Fibroblast of skin of left biceps (primary cell): ENCODE data around the gene ZDHHC19.
"Not testable (repeated sequence)": the region's sequence is repeated elsewhere in the genome, so short reads cannot be mapped to it uniquely, and the experiment has no call there.

Experiments
- DNase-seq, 2 experiments: peaks; one replicate each; pipeline ENCODE4 v3.0.0-alpha.2; 2013; ENCODE audit warnings: low read depth in 2 of 2

The ZDHHC19 gene

DNA sequence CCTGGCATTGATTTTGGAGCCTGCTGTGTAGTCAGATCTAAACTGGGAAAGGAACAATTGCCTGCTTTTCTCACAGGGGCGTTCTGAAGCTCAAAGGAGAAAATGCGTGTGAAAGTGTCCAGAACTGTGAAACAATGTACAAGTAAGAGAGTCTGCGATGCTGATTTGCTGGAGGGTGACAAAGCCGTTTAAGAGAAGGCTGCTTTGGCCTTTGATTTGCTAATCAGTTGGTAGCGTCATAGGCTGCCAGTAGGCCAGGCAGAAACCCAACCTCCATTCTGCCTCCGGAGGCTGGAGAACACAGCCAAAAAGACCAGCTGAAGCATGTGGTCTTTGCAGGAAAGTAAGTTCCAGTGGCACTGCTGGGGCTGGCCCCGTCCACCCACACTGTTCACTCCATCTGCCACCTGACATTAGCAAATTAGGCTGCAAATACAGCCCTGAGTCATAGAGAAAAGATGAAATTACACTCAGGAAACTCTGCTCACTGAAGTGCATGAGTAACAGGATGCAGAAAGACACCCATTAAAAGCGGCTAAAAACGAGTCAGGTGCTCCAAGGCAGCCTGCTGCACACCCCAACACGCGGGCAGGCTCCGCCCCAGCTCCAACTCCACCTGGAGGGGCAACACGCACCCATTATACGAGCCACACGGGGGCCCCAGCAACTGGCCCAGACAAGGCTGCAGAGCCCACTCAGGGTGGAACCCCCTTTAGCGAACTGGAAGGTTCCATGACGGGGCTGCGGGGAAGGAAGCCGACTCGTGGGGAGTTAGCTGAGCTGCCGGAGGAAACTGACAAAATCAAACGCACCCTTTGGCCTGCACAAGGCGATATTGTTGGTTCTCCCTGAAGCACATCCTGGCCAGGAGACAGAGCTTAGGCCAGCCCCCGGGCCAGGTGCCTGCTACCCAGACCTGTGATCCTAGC, 31.6 kb downstream of the ZDHHC19 start:
- no peak for DNase-seq

DNA sequence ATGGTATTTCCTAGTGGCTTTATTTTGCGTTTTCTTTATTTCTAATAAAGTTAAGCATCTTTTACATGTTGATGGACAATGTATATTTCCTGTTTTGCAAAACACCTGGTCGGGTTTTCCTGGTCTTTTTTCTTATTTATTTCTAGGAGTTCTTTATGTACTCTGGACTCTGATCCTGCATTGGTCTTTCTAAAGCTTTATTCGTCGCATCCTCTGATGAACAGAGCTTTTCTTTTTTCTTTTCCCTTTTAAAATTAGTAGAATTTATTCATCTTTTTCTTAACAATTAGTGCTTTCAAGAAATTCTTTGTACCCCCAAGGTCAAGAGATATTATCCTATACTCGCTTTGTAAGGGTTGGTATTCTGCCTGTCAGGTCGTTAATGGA, 32.2 kb downstream of the ZDHHC19 start:
- DNase-seq = no peak

DNA sequence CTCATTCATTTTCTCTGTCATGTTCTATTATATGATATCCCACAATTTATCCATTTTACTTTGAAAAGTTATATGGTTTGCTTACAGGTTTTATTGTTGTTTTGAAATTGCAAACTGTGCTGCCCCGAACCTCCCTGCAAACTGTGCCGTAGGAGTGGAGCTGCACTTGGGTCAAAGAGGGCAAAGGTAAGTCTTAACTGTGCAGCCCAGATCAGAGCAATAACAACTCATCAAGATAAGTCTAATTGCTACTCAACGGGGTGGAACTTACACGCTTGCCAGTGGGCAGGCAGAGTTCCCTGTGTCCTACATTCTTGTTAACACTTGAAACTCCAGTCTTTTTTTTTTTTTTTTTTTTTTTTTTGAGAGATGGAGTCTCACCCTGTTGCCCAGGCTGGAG, 33.2 kb downstream of the ZDHHC19 start:
- DNase-seq = no peak

DNA sequence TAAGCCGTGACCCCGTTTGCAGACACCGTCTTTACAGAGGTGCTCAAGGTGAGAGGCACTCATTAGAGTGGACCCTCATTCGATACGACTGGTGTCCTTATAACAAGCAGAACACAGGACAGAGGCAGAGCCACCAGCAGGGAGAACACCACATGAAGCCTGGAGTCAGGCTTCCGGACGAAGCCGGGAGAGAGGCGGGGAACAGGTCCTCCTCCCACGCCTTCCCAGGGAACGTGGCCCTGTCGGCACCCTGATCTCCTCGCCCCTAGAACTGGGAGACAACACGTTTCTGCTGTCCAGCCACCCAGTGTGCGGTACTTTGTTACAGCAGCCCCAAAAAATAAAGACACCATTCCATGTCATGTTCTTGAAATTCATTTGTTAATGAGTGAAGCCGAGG, 33.6 kb downstream of the ZDHHC19 start:
- no peak for DNase-seq

DNA sequence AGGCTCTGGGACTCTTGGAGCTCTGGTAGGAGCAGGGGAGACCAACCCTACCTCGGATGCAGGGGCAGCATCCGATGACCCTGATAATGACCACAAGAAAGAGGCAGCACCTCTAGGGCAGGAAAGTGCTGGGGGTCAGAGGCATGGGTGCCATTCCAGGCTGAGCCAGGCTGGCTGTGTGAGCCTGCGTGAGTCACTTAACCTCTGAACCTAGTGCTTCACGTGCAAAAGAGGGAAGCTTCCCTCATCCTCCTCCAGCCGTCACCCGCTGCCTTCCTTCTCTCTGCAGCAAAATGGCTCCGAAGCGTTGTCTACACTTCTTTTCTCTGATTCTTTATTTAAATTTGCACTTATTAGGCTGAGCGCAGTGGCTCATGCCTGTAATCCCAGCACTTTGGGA, 35.5 kb downstream of the ZDHHC19 start:
- DNase-seq = no peak

DNA sequence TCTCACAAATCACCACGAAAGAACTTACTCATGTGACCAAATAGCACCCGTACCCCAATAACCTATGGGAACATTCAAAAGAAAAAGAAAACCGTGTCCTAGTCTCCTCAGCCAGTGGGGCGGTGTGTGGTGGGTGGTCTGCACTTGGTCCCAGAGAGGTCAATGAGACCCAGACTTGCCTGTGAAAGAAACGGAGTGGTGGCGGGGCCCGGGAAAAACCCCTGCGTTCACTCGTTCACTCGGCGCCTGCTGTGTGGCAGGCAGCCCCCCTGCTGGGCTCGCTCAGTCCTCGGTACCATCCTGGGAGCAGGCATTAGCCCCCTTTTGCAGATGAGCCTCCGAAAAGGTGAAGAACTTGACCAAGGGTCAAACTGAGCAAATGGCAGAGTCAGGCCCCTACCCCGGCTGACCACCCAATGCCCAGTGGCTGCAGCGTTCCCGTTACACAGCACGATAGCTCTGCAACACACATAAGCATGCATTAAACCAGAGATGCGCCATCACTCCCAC, 36.0 kb downstream of the ZDHHC19 start:
- DNase-seq = no peak

DNA sequence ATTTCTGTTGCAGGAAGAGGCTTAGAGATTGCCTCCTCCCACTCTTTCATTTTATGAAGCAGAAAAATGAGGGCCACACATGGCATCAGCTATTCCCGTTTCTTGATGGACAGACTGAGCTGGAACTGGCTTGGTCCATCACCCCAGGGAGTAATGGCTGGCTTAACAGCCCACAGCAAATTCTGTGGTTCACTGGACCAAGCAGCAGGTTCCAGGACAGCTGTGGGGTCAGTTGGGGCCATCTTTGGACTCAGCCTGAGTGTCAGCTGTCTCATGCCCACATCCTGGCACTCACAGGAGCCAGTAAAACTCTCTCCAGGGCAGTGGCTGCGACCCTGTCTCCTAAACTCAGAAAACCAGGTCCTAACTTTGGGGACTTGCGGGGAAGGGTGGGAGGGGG, 36.5 kb downstream of the ZDHHC19 start:
- no peak for DNase-seq

DNA sequence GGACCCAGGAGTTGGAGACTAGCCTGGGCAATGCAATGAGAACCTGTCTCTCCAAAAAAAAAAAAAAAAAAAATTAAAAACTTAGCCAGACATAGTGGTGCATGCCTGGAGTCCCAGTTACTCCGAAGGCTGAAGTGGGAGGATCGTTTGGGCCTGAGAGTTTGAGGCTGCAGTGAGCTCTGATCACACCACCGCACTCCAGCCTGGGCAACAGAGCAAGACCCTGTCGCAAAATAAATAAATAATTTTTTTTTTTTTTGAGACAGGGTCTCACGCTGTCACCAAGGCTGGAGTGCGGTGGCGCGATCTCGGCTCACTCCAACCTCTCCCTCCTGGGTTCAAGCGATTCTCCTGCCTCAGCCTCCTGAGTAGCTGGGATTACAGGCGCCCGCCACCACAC, 40.9 kb downstream of the ZDHHC19 start:
- DNase-seq = not testable (repeated sequence)

DNA sequence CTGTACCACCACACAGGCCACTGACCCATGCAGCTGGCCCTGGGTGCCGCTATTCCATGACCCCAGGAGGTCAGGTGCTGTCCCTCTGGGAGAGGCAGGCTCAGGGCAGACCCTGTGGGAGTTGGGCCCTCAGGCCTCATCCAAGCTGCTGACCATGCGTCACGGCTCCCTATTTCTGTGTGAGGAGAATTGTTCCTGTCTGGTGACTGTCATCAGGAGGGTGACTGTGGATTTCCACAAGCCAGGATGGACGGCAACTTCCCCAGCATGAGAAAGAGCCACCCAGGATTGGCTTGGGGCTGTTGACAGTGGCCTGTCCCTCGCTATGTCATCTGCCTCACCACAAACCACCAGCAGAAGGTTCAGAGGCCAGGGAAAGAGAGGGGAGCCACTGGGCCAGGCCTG, 41.4 kb downstream of the ZDHHC19 start:
- DNase-seq = no peak

DNA sequence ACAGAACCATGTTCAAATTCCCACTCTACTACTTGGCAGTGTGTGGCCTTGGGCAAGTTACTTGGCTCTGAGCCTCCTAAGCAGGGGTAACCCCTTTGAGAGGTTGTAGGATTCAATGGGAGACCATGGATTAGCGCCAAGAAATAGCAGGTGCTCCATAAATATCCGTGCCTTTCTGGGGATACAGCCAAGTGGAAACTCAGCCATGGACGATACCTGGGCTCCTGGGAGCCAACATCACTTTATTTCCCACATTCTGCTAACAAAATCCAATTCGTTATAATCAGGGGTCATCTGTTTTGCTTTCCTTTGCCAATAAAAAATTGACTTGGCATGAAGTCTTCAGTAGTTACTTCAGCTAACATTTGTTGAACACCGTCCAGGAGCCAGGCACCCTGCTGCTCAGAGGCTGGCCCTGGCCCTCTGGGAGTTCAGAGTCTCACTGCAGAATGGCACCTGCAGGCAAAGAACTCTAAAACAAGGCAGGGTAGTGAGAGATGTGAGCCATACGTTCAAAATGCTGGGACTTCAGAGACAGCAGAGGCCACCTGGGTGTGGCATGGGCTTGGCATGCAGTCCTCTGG, 42.3 kb downstream of the ZDHHC19 start:
- no peak for DNase-seq

DNA sequence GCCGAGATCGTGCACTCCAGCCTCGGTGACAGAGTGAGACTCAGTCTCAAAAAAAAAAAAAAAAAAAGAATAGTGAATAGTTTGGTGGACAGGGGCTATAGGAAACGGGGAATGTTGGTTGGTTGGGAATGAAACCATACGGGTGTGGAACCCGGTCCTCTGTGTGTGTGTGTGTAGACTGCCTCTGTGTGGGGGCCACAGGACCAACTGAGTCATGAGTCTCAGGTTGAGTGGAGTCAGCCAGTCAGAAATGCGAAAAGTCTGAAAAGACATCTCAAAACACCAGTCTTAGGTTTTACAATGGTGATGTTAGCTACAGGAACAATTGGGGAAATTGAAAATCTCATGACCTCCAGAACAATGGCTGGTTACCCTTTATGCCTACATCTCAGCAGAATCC, 44.5 kb downstream of the ZDHHC19 start:
- no peak for DNase-seq

DNA sequence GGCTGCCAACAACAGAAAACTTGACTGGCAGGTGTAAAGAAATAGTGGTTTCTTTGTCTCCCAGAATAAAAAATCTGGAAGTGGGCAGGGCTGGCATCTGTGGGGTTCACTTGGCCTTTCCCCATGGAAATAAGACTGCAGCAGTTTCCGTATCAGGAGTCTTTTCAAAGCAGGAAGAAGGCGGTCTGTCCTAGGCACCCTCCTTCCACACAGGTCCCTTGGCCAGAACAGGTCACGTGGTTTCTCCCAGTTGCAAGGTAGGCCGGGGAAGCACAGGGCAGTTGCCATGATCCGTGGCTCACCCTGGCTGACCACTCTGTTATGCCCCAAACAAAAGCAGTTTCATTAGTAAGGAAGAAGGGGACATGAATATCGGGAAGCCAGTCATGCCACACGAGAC, 45.4 kb downstream of the ZDHHC19 start:
- no peak for DNase-seq

DNA sequence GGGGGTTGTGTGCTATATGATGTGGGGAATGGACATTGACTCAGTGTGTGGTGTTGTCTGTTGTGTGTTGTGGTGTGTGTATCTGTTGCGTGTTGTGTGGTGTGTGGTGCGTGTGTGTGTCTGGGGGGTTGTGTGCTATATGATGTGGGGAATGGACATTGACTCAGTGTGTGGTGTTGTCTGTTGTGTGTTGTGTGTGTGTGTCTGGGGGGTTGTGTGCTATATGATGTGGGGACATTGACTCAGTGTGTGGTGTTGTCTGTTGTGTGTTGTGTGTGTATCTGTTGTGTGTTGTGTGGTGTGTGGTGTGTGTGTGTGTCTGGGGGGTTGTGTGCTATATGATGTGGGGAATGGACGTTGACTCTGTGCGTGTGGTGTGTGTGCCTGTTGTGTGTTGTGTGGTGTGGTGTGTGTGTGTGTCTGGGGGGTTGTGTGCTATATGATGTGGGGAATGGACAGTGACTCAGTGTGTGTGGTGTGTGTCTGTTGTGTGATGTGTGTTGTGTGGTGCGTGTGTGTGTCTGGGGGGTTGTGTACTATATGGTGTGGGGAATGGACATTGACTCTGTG, 46.1 kb downstream of the ZDHHC19 start:
- DNase-seq = not testable (repeated sequence)

DNA sequence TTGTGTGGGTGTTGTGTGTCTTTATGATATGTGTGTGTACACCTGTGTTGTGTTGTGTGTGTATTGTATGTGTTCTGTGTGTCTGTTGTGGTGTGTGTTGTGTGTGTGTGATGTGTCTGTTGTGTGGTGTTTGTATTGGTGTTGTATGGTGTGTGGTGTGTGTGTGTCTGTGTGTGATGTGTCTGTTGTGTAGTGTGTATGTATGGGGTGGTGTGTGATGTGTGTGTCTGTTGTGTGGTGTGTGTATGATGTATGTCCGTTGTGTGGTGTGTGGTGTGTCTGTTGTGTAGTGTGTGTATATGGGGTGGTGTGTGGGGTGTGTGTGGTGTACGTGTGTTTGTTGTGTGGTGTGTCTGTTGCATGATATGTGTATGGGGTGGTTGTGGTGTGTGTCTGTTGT, 46.6 kb downstream of the ZDHHC19 start:
- DNase-seq = no peak

DNA sequence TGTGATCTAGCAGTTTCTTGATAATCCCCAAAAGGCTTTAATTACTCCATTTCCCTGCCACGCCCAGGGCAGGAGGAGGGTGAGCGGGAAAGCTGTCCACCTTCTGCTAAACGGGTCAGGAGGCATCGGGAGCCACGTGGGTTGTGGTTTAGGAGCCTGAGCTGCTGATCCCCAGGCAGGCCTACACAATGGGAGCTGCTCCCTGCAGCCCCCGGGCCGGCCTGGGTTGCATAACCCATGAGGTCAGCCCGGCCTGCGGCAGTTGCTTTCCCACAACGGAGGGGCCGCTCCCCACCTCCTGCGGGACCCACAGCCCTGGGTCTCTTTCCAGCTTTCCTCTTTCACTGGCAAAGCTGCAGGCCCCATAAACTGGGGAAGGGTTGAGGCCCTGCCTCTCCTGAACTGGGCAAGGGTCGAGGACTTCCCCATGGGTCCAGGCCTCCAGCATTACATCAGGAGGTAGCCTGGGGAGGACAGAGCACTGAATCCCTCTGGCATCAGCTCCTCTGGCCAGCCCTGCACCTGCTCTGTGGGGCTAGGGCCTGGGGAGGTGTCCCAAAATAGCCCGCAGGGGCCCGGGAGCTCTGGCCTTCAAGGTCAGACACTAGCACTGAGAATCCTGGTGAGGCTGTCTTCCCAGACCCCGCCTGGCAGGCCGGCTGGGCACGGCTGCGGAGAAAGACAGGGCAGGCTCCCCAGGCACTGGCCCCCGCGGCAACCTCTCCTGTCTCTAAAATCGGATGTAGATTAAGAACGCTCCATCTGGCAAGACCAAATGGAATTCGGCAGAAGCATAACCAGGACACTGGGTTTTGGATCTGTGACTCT, 47.3 kb downstream of the ZDHHC19 start:
- no peak for DNase-seq

DNA sequence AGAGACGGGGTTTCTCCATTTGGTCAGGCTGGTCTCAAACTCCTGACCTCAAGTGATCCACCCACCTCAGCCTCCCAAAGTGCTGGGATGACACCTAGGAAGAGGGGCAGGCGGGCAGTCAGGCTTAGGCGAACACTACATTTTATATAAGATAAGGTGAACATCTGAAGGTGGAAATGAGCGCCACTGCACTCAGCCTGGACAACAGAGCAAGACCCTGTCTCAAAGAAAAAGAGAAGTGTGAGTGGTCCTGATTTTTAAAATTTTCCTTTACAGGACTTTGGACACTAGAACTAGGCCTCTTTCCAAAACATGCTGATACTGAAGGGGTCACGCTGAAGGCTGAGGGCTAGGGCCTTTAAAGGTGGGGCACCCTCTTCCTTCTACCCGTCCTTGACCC, 48.0 kb downstream of the ZDHHC19 start:
- no peak for DNase-seq

DNA sequence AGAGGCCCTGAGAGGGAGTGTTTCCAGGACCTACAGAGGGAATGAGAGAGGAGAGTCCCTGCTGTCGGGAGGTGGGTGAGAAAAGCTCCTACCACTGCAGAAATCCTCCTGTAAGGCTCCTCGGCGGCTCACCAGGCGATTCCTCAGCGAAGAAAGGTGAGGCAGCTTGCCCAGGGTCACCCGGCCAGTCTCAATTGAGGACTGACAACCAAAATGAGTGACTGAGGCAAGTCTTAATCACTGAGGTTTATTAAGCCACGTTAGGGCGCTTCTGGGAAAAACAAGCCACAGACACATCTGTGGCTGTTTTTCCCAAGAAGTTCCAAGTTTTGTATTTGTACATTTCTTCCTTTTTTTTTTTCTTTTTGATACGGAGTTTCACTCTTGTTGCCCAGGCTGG, 48.5 kb downstream of the ZDHHC19 start:
- no peak for DNase-seq

DNA sequence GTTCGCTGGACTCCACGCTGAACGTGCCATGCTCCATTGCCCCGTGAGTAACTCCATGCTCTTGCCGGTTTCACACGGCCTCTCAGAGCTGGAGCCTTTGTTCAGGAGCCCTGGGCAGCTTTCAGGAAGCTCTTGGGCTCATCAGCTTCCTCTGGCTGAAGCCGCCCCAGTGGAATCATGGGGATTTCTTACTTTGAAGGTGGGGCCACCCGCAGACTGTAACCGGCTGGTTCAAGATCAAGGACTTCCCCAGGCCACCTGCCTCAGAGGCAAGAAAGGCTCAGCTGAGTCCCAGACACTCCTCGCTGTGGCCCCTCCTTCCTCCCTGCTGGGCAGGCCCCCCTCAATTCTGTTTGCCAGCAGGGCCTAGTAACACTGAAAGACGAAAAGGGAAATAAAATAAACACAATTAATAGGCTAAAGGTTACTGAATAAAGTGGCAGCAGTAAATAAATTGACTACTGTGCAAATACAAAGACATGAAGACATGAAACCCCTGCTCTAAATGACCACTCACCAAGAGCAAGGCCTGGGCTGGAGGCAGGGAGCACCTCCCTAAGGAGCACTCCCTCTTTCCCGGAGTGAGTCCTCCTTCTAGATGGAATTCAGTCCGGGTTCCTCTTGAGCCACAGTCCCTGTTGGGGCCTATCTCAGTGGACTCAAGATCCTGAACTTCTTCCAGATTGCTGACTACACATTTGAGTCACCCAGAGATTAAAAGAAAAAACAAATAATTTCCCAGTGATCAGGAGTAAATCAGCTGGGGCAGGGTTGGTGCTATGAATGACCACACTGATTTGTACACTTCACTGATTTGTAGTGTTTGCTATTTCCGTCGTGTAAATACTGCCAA, 51.0 kb downstream of the ZDHHC19 start:
- DNase-seq = no peak

DNA sequence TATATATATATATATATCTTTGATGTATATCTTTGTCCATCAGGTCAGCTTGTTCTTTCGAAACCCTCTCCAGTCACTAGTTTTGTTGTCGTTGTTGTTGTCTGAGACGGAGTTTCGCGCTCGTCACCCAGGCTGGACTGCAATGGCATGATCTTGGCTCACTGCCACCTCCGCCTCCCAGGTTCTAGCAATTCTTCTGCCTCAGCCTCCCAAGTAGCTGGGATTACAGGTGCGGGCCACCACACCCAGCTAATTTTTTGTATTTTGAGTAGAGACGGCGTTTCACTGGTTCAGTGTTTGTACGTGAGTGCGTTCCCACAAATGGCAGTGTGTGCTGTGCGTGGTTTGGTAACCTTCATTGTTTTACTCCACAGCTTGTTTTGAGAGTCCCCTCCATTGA, 51.7 kb downstream of the ZDHHC19 start:
- no peak for DNase-seq

DNA sequence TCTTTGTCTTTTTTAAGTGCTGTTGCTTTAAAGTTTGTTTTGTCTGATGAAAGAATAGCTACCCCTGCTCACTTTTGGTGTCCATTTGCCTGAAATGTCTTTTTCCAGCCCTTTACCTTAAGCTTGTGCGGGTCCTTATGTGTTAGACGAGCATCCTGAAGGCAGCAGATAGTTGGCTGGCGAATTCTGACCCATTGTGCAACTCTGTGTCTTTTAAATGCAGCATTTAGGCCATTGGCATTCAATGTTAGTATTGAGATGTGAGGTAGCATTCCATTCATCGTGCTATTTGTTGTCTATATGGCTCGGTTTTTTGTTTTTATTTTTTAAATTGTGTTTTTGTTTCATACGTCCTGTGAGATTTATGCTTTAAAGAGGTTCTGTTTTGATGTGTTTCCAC, 55.0 kb downstream of the ZDHHC19 start:
- DNase-seq = no peak

DNA sequence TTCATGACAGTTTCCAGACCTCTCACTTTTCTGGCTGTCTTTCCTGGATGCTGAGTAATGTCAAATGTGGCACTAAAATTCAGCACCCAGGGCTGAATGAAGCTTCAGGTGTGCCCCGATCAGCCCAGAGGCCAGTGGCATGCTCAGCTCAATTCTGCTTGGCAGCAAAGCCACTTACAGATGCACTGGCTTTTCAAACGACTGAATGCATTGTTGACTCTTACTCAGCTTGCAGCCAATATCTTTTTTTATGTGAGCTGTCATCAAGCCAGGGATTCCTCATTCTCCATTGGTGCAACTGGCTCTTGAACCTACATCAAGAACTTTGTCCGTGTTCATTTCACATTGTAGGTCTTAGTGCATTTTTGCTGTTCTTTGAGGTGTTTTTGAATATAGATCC, 60.7 kb downstream of the ZDHHC19 start:
- DNase-seq = no peak
